Motor neuron (in vitro differentiated cells): Measurements from ENCODE around the gene APAF1. TPM values are rescaled to one million over a fixed set of nuclear protein-coding genes. Genes with fewer than 3 reads are reported as not detected.
A peak's percentile ranks its signal among the peaks of the same experiment; 100 is the strongest.

Experiments
- ATAC-seq, 8 experiments: fragments of 200-7000 bp; cut with Tn5 transposase; replicated peaks in 6 of 8; 2 replicates each; pipeline ENCODE4 v1.8.0; 2021; ENCODE audit warnings: mild to moderate bottlenecking in 8 of 8, moderate library complexity in 8 of 8
- H3K27ac ChIP-seq, 2 donors: fragments of 250-450 bp; sonication (Bioruptor Pico); 2 replicates each; pipeline ENCODE4 v1.9.0; 2021; ENCODE audit warnings: antibody characterized with exemption in 2 of 2, mild to moderate bottlenecking in 2 of 2, moderate library complexity in 1 of 2
- H3K4me1 ChIP-seq, 2 donors: fragments of 250-450 bp; sonication (Bioruptor Pico); replicated peaks in 1 of 2; 2 replicates each; pipeline ENCODE4 v1.6.1; 2021; ENCODE audit warnings: antibody characterized with exemption in 2 of 2, mild to moderate bottlenecking in 2 of 2, moderate library complexity in 1 of 2
- H3K4me3 ChIP-seq, 5 donors: fragments of 250-450 bp; sonication (Bioruptor Pico); 2 replicates each; pipeline ENCODE4 v1.9.0; 2021; ENCODE audit warnings: antibody characterized with exemption in 5 of 5, mild to moderate bottlenecking in 5 of 5, moderate library complexity in 4 of 5
- WGBS, 10 experiments: fragments of 450-650 bp; shearing (Covaris generic); methylation state at CpG; one replicate each; pipeline ENCODE4 v1.0.0; 2022; 5-methylcytosine and 5-hydroxymethylcytosine counted together
- in situ Hi-C, 9 experiments: fragments of 400-800 bp; cut with MboI; loops; one replicate each; pipeline ENCODE4 v1.15.0; 2021; ENCODE audit warnings: low sequenced_read_pairs in 9 of 9, low pct_unique_long_range_greater_than_20kb in 2 of 9; ENCODE audit not compliant: unreplicated experiment in 9 of 9
- total RNA-seq, 8 experiments: library from RNA; unstranded; fragments of 300-600 nt; gene quantifications; 2 replicates each; pipeline versions ENCODE4 v1.2.3 to v1.2.4, GENCODE V29; 2022

APAF1 gene
- total RNA-seq, 8 experiments from 2014 or later, result 6.0 to 25.8 (median 22.9) TPM

GRCh38 chr12:98738002-98738401 is 92.9 kb downstream of the APAF1 start:
- no peak overlapping the region for H3K4me3 ChIP-seq
- no peak overlapping the region for H3K27ac ChIP-seq
- ATAC-seq, result peak in 1 of 8 experiments; percentile 21
- in situ Hi-C loops, result loop anchor here in 2 of 9 experiments (25.0 kb wide), 2 partner anchors 174 to 249 kb away; no protein-coding TSS in a partner anchor
- WGBS, 10 experiments, result 0 to 89% (median 59%) methylated on average over 1 to 3 of the region's 3 CpGs; no CpG with 5 or more reads in 1 of the 10 experiments
- peaks cover 3 to 12% of the 10 kb centered on the region in 2 donors for H3K4me1 ChIP-seq

GRCh38 chr12:98738539-98738938 is 93.4 kb downstream of the APAF1 start:
- H3K4me1 ChIP-seq, result peaks cover 3 to 12% of the 10 kb centered on the region in 2 donors
- no peak for ATAC-seq
- no peak overlapping the region for H3K27ac ChIP-seq
- no peak overlapping the region for H3K4me3 ChIP-seq
- in situ Hi-C loops, result loop anchor here in 2 of 9 experiments (25.0 kb wide), 2 partner anchors 174 to 249 kb away; no protein-coding TSS in a partner anchor
- 29 to 100% (median 88%) methylated on average over 1 to 2 of the region's 2 CpGs; no CpG with 5 or more reads in 4 of the 10 experiments for WGBS, 10 experiments

GRCh38 chr12:98740751-98741150 is 95.7 kb downstream of the APAF1 start:
- no peak for ATAC-seq
- in situ Hi-C loops, result loop anchor here in 2 of 9 experiments (25.0 kb wide), 2 partner anchors 172 to 247 kb away; no protein-coding TSS in a partner anchor
- no peak overlapping the region for H3K4me3 ChIP-seq
- H3K4me1 ChIP-seq, result peaks cover 3 to 12% of the 10 kb centered on the region in 2 donors
- no peak overlapping the region for H3K27ac ChIP-seq
- WGBS, 10 experiments, result 60 to 86% (median 86%) methylated on average over 1 of the region's 1 CpG; no CpG with 5 or more reads in 5 of the 10 experiments

GRCh38 chr12:98741196-98741555 is 96.1 kb downstream of the APAF1 start:
- Histone ChIP-seq H3K4me3 (no peak overlapping the region), H3K27ac (no peak overlapping the region), H3K4me1 (peaks cover 3 to 12% of the 10 kb centered on the region in 2 donors)
- WGBS, 10 experiments, result 57 to 100% (median 83%) methylated on average over 1 to 4 of the region's 4 CpGs; no CpG with 5 or more reads in 3 of the 10 experiments
- in situ Hi-C loops, result loop anchor here in 2 of 9 experiments (25.0 kb wide), 2 partner anchors 171 to 246 kb away; no protein-coding TSS in a partner anchor
- no peak for ATAC-seq

GRCh38 chr12:98741556-98742265 is 96.6 kb downstream of the APAF1 start:
- in situ Hi-C loops, result loop anchor here in 2 of 9 experiments (25.0 kb wide), 2 partner anchors 171 to 246 kb away; no protein-coding TSS in a partner anchor
- peak in 6 of 8 experiments; percentile 14 to 83 (median 64) for ATAC-seq
- Histone ChIP-seq H3K4me1 (peaks cover 3 to 12% of the 10 kb centered on the region in 2 donors), H3K4me3 (no peak overlapping the region), H3K27ac (no peak overlapping the region)
- 12 to 67% (median 41%) methylated on average over 2 to 12 of the region's 12 CpGs for WGBS, 10 experiments

GRCh38 chr12:98743362-98743953 is 98.4 kb downstream of the APAF1 start:
- in situ Hi-C loops, result loop anchor here in 2 of 9 experiments (25.0 kb wide), 2 partner anchors 169 to 244 kb away; no protein-coding TSS in a partner anchor
- H3K4me1 ChIP-seq, result peaks cover 3 to 12% of the 10 kb centered on the region in 2 donors
- H3K27ac ChIP-seq, result no peak overlapping the region
- 0 to 92% (median 50%) methylated on average over 1 to 4 of the region's 4 CpGs; no CpG with 5 or more reads in 1 of the 10 experiments for WGBS, 10 experiments
- peak in 2 of 8 experiments; percentile 46 to 51 for ATAC-seq
- H3K4me3 ChIP-seq, result no peak overlapping the region

GRCh38 chr12:98744680-98745079 is 99.6 kb downstream of the APAF1 start:
- in situ Hi-C loops, result loop anchor here in 2 of 9 experiments (25.0 kb wide), 2 partner anchors 168 to 243 kb away; no protein-coding TSS in a partner anchor
- ATAC-seq, result no peak

GRCh38 chr12:98745578-98746391 is 100.7 kb downstream of the APAF1 start:
- ATAC-seq, result peak in 6 of 8 experiments; percentile 12 to 78 (median 72)
- Histone ChIP-seq H3K27ac (no peak overlapping the region), H3K4me1 (peaks cover 3 to 12% of the 10 kb centered on the region in 2 donors), H3K4me3 (peak overlapping the region; percentile 19 to 37 (median 27))
- in situ Hi-C loops, result loop anchor here in 2 of 9 experiments (25.0 kb wide), 2 partner anchors 167 to 242 kb away; no protein-coding TSS in a partner anchor
- WGBS, 10 experiments, result 17 to 95% (median 60%) methylated on average over 1 to 10 of the region's 54 CpGs; no CpG with 5 or more reads in 3 of the 10 experiments

More at GRCh38 chr12:98744680-98745079, 99.6 kb downstream of the APAF1 start:
- H3K27ac ChIP-seq, result no peak overlapping the region
- peaks cover 3 to 12% of the 10 kb centered on the region in 2 donors for H3K4me1 ChIP-seq
- WGBS, 10 experiments, result 58 to 100% (median 87%) methylated on average over 2 to 3 of the region's 3 CpGs; no CpG with 5 or more reads in 1 of the 10 experiments
- H3K4me3 ChIP-seq, result no peak overlapping the region

GRCh38 chr12:98748463-98748862 is 103.4 kb downstream of the APAF1 start:
- peak in 3 of 8 experiments; percentile 89 to 95 (median 92) for ATAC-seq
- WGBS, 10 experiments, result 0 to 71% (median 49%) methylated on average over 1 to 3 of the region's 3 CpGs; no CpG with 5 or more reads in 5 of the 10 experiments
- no peak overlapping the region for H3K27ac ChIP-seq
- in situ Hi-C loops, result loop anchor here in 2 of 9 experiments (25.0 kb wide), 2 partner anchors 164 to 239 kb away; no protein-coding TSS in a partner anchor
- no peaks in the 10 kb centered on the region for H3K4me1 ChIP-seq
- no peak overlapping the region for H3K4me3 ChIP-seq

GRCh38 chr12:98750511-98750910 is 105.4 kb downstream of the APAF1 start:
- no peaks in the 10 kb centered on the region for H3K4me1 ChIP-seq
- H3K4me3 ChIP-seq, result no peak overlapping the region
- 0 to 50% (median 40%) methylated on average over 2 to 5 of the region's 9 CpGs; no CpG with 5 or more reads in 5 of the 10 experiments for WGBS, 10 experiments
- no peak overlapping the region for H3K27ac ChIP-seq
- in situ Hi-C loops, result no loop called here
- ATAC-seq, result peak in 4 of 8 experiments; percentile 5 to 20 (median 15)

GRCh38 chr12:98751580-98752115 is 106.6 kb downstream of the APAF1 start:
- H3K27ac ChIP-seq, result no peak overlapping the region
- ATAC-seq, result no peak
- H3K4me1 ChIP-seq, result no peaks in the 10 kb centered on the region
- no peak overlapping the region for H3K4me3 ChIP-seq
- 40 to 89% (median 81%) methylated on average over 1 to 4 of the region's 4 CpGs; no CpG with 5 or more reads in 3 of the 10 experiments for WGBS, 10 experiments
- in situ Hi-C loops, result no loop called here

- peak in 2 of 8 experiments; percentile 2 to 42 for ATAC-seq
- in situ Hi-C loops, result no loop called here
- 18 to 90% (median 65%) methylated on average over 3 to 5 of the region's 5 CpGs; no CpG with 5 or more reads in 1 of the 10 experiments for WGBS, 10 experiments
- Histone ChIP-seq H3K4me1 (no peaks in the 10 kb centered on the region), H3K27ac (no peak overlapping the region), H3K4me3 (no peak overlapping the region)
Measured at GRCh38 chr12:98752726-98753125, 107.6 kb downstream of the APAF1 start.
